ENCODE data around the gene PCTP. TPM values are rescaled to one million over a fixed set of nuclear protein-coding genes. Genes with fewer than 3 reads are reported as not detected.
A peak's percentile ranks its signal among the peaks of the same experiment; 100 is the strongest.

Gene PCTP
- 10 to 100 TPM in 5 of 8 experiments, 1 to 10 TPM in 3; 4.6 to 21.0 (median 13.0) TPM for total RNA-seq

- in situ Hi-C loops (cut with MboI; ENCODE audit: low pct_unique_long_range_greater_than_20kb in 2 of 9, low sequenced_read_pairs in 9 of 9, unreplicated experiment in 9 of 9) = loop anchor here in 2 of 9 experiments (25.0 kb wide), 1 partner anchor 214 kb away; no protein-coding TSS in a partner anchor
- WGBS, 10 experiments = 0 to 1% (median 0%) methylated on average over 8 to 20 of the region's 53 CpGs; no CpG with 5 or more reads in 7 of the 10 experiments
- peak; percentile 95 to 97 (median 96) for ATAC-seq (replicated peaks in 6 of 8)
- Histone ChIP-seq H3K4me1 (replicated peaks in 1 of 2) (peaks cover 6 to 9% of the 10 kb centered on the region in 2 donors), H3K4me3 (peak within 1 kb of the TSS; percentile 43 to 68 (median 52)), H3K27ac (peak within 1 kb of the TSS in 1 of 2 donors; percentile 81)
These were observed at the start of gene PCTP for GRCh38 chr17:55750750-55751657. Gene PCTP (plus strand): TSS chr17:55751051. CDS start chr17:55751104, 53 bp downstream.

- 18 to 90% (median 75%) methylated on average over 3 to 6 of the region's 7 CpGs; no CpG with 5 or more reads in 6 of the 10 experiments for WGBS, 10 experiments
- H3K27ac ChIP-seq = no peak overlapping the region
- H3K4me3 ChIP-seq = no peak overlapping the region
- in situ Hi-C loops (cut with MboI; ENCODE audit: low pct_unique_long_range_greater_than_20kb in 2 of 9, low sequenced_read_pairs in 9 of 9, unreplicated experiment in 9 of 9) = loop anchor here in 2 of 9 experiments (25.0 kb wide), 1 partner anchor 165 kb away; no protein-coding TSS in a partner anchor
- no peaks in the 10 kb centered on the region for H3K4me1 ChIP-seq (replicated peaks in 1 of 2)
- no peak for ATAC-seq (replicated peaks in 6 of 8)
These were observed 48.7 kb upstream of the PCTP start for GRCh38 chr17:55702150-55702549.

GRCh38 chr17:55704401-55704800, 46.5 kb upstream of the PCTP start:
- Histone ChIP-seq H3K27ac (no peak overlapping the region), H3K4me1 (replicated peaks in 1 of 2) (no peaks in the 10 kb centered on the region), H3K4me3 (no peak overlapping the region)
- 25 to 100% (median 89%) methylated on average over 1 of the region's 1 CpG; no CpG with 5 or more reads in 3 of the 10 experiments for WGBS, 10 experiments
- no peak for ATAC-seq (replicated peaks in 6 of 8)
- in situ Hi-C loops (cut with MboI; ENCODE audit: low pct_unique_long_range_greater_than_20kb in 2 of 9, low sequenced_read_pairs in 9 of 9, unreplicated experiment in 9 of 9) = loop anchor here in 2 of 9 experiments (25.0 kb wide), 1 partner anchor 167 kb away; no protein-coding TSS in a partner anchor

- in situ Hi-C loops (cut with MboI; ENCODE audit: low pct_unique_long_range_greater_than_20kb in 2 of 9, low sequenced_read_pairs in 9 of 9, unreplicated experiment in 9 of 9) = loop anchor here in 2 of 9 experiments (25.0 kb wide), 1 partner anchor 169 kb away; no protein-coding TSS in a partner anchor
- no peaks in the 10 kb centered on the region for H3K4me1 ChIP-seq (replicated peaks in 1 of 2)
- peak in 4 of 8 experiments; percentile 31 to 72 (median 46) for ATAC-seq (replicated peaks in 6 of 8)
- no peak overlapping the region for H3K27ac ChIP-seq
- H3K4me3 ChIP-seq = no peak overlapping the region
These were observed 45.0 kb upstream of the PCTP start for GRCh38 chr17:55705847-55706246.

- Histone ChIP-seq H3K4me3 (no peak overlapping the region), H3K4me1 (replicated peaks in 1 of 2) (no peaks in the 10 kb centered on the region), H3K27ac (no peak overlapping the region)
- 29 to 66% (median 58%) methylated on average over 1 to 11 of the region's 11 CpGs; no CpG with 5 or more reads in 2 of the 10 experiments for WGBS, 10 experiments
- in situ Hi-C loops (cut with MboI; ENCODE audit: low pct_unique_long_range_greater_than_20kb in 2 of 9, low sequenced_read_pairs in 9 of 9, unreplicated experiment in 9 of 9) = loop anchor here in 2 of 9 experiments (25.0 kb wide), 1 partner anchor 170 kb away; no protein-coding TSS in a partner anchor
- peak in 1 of 8 experiments; percentile 22 for ATAC-seq (replicated peaks in 6 of 8)
These were observed 43.8 kb upstream of the PCTP start for GRCh38 chr17:55706808-55707773.

GRCh38 chr17:55708175-55708974, 42.5 kb upstream of the PCTP start:
- no peaks in the 10 kb centered on the region for H3K4me1 ChIP-seq (replicated peaks in 1 of 2)
- 15 to 100% (median 67%) methylated on average over 1 to 8 of the region's 8 CpGs for WGBS, 10 experiments
- H3K27ac ChIP-seq = no peak overlapping the region
- peak in 3 of 8 experiments; percentile 47 to 62 (median 56) for ATAC-seq (replicated peaks in 6 of 8)
- no peak overlapping the region for H3K4me3 ChIP-seq
- in situ Hi-C loops (cut with MboI; ENCODE audit: low pct_unique_long_range_greater_than_20kb in 2 of 9, low sequenced_read_pairs in 9 of 9, unreplicated experiment in 9 of 9) = loop anchor here in 2 of 9 experiments (25.0 kb wide), 1 partner anchor 171 kb away; no protein-coding TSS in a partner anchor

GRCh38 chr17:55709440-55709839, 41.4 kb upstream of the PCTP start:
- Histone ChIP-seq H3K4me1 (replicated peaks in 1 of 2) (no peaks in the 10 kb centered on the region), H3K4me3 (no peak overlapping the region), H3K27ac (no peak overlapping the region)
- WGBS, 10 experiments = 81 to 100% (median 86%) methylated on average over 2 to 7 of the region's 7 CpGs; no CpG with 5 or more reads in 1 of the 10 experiments
- in situ Hi-C loops (cut with MboI; ENCODE audit: low pct_unique_long_range_greater_than_20kb in 2 of 9, low sequenced_read_pairs in 9 of 9, unreplicated experiment in 9 of 9) = loop anchor here in 2 of 9 experiments (25.0 kb wide), 1 partner anchor 172 kb away; no protein-coding TSS in a partner anchor
- no peak for ATAC-seq (replicated peaks in 6 of 8)

GRCh38 chr17:55709984-55710383, 40.9 kb upstream of the PCTP start:
- no peak for ATAC-seq (replicated peaks in 6 of 8)
- Histone ChIP-seq H3K4me1 (replicated peaks in 1 of 2) (no peaks in the 10 kb centered on the region), H3K4me3 (no peak overlapping the region), H3K27ac (no peak overlapping the region)
- in situ Hi-C loops (cut with MboI; ENCODE audit: low pct_unique_long_range_greater_than_20kb in 2 of 9, low sequenced_read_pairs in 9 of 9, unreplicated experiment in 9 of 9) = loop anchor here in 3 of 9 experiments (10.0 to 25.0 kb wide), 2 partner anchors 173 to 185 kb away; no protein-coding TSS in a partner anchor
- 70 to 100% (median 84%) methylated on average over 1 to 4 of the region's 4 CpGs; no CpG with 5 or more reads in 2 of the 10 experiments for WGBS, 10 experiments

- in situ Hi-C loops (cut with MboI; ENCODE audit: low pct_unique_long_range_greater_than_20kb in 2 of 9, low sequenced_read_pairs in 9 of 9, unreplicated experiment in 9 of 9) = loop anchor here in 3 of 9 experiments (10.0 to 25.0 kb wide), 2 partner anchors 173 to 186 kb away; no protein-coding TSS in a partner anchor
- WGBS, 10 experiments = 89 to 100% (median 94%) methylated on average over 1 to 3 of the region's 3 CpGs; no CpG with 5 or more reads in 6 of the 10 experiments
These were observed 40.4 kb upstream of the PCTP start for GRCh38 chr17:55710410-55710809.

GRCh38 chr17:55710829-55711496, 39.9 kb upstream of the PCTP start:
- H3K4me3 ChIP-seq = no peak overlapping the region
- ATAC-seq (replicated peaks in 6 of 8) = no peak
- in situ Hi-C loops (cut with MboI; ENCODE audit: low pct_unique_long_range_greater_than_20kb in 2 of 9, low sequenced_read_pairs in 9 of 9, unreplicated experiment in 9 of 9) = loop anchor here in 3 of 9 experiments (10.0 to 25.0 kb wide), 2 partner anchors 174 to 186 kb away; no protein-coding TSS in a partner anchor
- no peaks in the 10 kb centered on the region for H3K4me1 ChIP-seq (replicated peaks in 1 of 2)
- WGBS, 10 experiments = 60 to 100% (median 87%) methylated on average over 1 to 4 of the region's 4 CpGs; no CpG with 5 or more reads in 3 of the 10 experiments
- no peak overlapping the region for H3K27ac ChIP-seq

More at GRCh38 chr17:55710410-55710809, 40.4 kb upstream of the PCTP start:
- Histone ChIP-seq H3K4me3 (no peak overlapping the region), H3K4me1 (replicated peaks in 1 of 2) (no peaks in the 10 kb centered on the region), H3K27ac (no peak overlapping the region)
- peak in 1 of 8 experiments; percentile 35 for ATAC-seq (replicated peaks in 6 of 8)

- in situ Hi-C loops (cut with MboI; ENCODE audit: low pct_unique_long_range_greater_than_20kb in 2 of 9, low sequenced_read_pairs in 9 of 9, unreplicated experiment in 9 of 9) = loop anchor here in 4 of 9 experiments (5.0 to 25.0 kb wide), 3 partner anchors 180 to 193 kb away; no protein-coding TSS in a partner anchor
- ATAC-seq (replicated peaks in 6 of 8) = no peak
- WGBS, 10 experiments = 0 to 100% (median 66%) methylated on average over 1 to 4 of the region's 4 CpGs; no CpG with 5 or more reads in 4 of the 10 experiments
- H3K4me1 ChIP-seq (replicated peaks in 1 of 2) = peaks cover 0 to 4% of the 10 kb centered on the region in 2 donors
- no peak overlapping the region for H3K27ac ChIP-seq
- no peak overlapping the region for H3K4me3 ChIP-seq
These were observed 33.4 kb upstream of the PCTP start for GRCh38 chr17:55717432-55717831.
